Neutrophil (primary cell): ENCODE measurements around the gene IL25.
A peak's percentile ranks its signal among the peaks of the same experiment; 100 is the strongest.

ENCODE experiments used
- H3K27ac ChIP-seq: fragments of 200-600 bp; sonication (generic); 2 replicates; pipeline ENCODE4 v1.5.1; 2016; ENCODE audit warnings: mild to moderate bottlenecking, moderate library complexity
- H3K27me3 ChIP-seq: fragments of 200-600 bp; sonication (generic); 2 replicates; pipeline ENCODE4 v1.6.0; 2016; ENCODE audit warnings: mild to moderate bottlenecking
- H3K36me3 ChIP-seq: fragments of 200-600 bp; sonication (generic); 2 replicates; pipeline ENCODE4 v1.5.1; 2017
- H3K4me1 ChIP-seq, 2 experiments: fragments of 200-600 bp in 1 of 2; sonication (generic) in 1 of 2; 1 replicate in 1 of 2; 2 replicates in 1 of 2; pipeline versions ENCODE4 v1.5.1 to v1.6.1; 2013 to 2016; ENCODE audit warnings: low read depth in 1 of 2, low read length in 1 of 2, mild to moderate bottlenecking in 1 of 2, moderate library complexity in 1 of 2; ENCODE audit not compliant: control insufficient read depth in 1 of 2, insufficient read depth in 1 of 2
- H3K4me3 ChIP-seq, 2 experiments: fragments of 200-600 bp in 1 of 2; sonication (generic) in 1 of 2; 1 replicate in 1 of 2; 2 replicates in 1 of 2; pipeline ENCODE4 v1.5.1; 2013 to 2016; ENCODE audit warnings: low read depth in 1 of 2, low read length in 1 of 2, mild to moderate bottlenecking in 1 of 2, moderate library complexity in 1 of 2
- H3K9me3 ChIP-seq: fragments of 200-600 bp; sonication (generic); 2 replicates; pipeline ENCODE4 v1.5.1; 2016
- TF ChIP-seq, protein P1 (sequence below): fragments of 200-600 bp; sonication (generic); IDR thresholded peaks from 2 replicates; pipeline ENCODE4 v1.5.1; 2016; ENCODE audit warnings: antibody characterized with exemption

Gene IL25

DNA sequence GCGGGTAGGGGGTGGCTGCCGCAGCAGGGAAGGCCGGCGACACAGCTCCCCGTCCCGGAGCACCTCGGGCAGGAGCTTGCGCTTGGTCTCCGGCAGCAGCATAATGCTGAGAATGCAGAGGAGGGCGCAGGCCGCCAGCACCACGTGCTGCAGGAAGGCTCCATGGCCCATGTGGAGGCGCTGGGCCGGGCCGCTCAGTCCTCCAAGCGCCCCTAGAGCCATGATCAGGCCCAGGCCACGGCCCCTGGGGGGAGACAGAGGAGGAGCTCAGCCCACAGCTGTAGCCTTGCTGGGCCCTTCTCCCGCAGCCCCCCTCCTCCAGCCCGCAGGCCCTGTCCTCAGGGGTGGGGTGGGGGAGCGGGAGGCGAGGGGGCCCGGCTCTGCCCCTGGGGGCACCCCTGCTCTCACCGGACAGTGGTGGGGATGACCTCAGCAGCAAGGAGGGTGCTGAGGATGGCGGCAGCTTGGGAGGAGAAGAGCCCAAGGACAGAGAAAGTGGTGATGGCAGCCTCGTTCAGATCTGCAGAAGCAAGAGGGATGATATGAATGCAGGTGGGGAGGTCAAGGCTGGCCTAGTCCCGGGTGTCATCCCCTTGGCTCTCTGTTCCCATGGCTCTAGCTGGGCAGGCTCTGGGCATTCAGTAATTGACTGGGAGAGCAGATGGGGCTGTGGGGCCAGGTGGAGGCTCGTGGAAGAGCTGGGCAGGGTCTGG, 25.8 kb upstream of the IL25 start:
- Histone ChIP-seq H3K27me3 (peaks cover 42% of the 10 kb centered on the region), H3K4me3 (no peak overlapping the region), H3K4me1 (peaks cover 0 to 2% of the 10 kb centered on the region in 2 experiments), H3K9me3 (no peaks in the 10 kb centered on the region), H3K36me3 (no peaks in the 10 kb centered on the region), H3K27ac (no peak overlapping the region)
- TF ChIP-seq, protein P1, sequence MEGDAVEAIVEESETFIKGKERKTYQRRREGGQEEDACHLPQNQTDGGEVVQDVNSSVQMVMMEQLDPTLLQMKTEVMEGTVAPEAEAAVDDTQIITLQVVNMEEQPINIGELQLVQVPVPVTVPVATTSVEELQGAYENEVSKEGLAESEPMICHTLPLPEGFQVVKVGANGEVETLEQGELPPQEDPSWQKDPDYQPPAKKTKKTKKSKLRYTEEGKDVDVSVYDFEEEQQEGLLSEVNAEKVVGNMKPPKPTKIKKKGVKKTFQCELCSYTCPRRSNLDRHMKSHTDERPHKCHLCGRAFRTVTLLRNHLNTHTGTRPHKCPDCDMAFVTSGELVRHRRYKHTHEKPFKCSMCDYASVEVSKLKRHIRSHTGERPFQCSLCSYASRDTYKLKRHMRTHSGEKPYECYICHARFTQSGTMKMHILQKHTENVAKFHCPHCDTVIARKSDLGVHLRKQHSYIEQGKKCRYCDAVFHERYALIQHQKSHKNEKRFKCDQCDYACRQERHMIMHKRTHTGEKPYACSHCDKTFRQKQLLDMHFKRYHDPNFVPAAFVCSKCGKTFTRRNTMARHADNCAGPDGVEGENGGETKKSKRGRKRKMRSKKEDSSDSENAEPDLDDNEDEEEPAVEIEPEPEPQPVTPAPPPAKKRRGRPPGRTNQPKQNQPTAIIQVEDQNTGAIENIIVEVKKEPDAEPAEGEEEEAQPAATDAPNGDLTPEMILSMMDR, result no peak

DNA sequence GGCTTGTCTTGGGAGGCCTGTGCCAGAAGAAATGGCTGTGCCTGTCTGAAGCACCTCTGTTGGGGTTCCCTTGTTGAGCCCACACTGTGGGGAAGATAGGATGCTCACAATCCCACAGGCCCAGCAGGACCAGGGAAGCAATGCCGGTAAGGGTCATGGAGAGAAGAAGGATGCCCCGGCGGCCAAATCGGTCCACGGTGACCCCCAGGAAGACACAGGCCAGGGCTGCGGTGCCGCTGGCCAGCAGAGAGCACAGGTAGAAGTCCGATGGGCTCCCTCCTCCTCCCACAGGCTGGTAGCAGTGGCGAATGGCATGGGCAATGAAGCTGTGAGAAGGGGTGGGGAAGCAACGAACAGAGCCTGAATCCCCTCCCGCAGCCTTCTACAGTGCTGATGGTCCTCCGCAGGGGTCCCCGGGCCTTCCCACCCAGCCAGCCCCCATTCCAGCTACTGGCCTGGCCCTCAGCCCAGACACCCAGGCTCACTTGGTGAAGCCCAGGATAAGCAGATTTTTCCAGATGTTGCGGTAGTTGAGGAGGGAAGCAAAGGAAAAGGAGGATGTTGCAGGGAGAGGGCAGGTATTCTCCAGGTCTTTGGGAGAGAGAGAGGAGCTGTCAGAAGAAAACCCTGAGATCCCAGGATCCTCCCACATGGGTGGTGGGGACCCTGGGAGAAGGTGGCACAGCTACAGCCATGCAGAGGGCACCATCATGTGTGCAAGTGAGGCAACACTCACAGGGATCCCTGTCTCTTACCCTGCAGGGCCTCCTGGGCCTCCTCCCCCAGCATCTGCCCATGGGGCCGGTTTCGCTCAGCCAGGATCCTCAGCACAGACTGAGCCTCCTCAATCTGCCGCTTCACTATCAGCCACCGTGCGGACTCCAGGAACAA, 25.0 kb upstream of the IL25 start:
- Histone ChIP-seq H3K27ac (no peak overlapping the region), H3K36me3 (no peaks in the 10 kb centered on the region), H3K4me1 (peaks cover 0 to 10% of the 10 kb centered on the region in 2 experiments), H3K4me3 (no peak overlapping the region), H3K27me3 (peaks cover 42% of the 10 kb centered on the region), H3K9me3 (no peaks in the 10 kb centered on the region)
- TF ChIP-seq, protein P1, result no peak

DNA sequence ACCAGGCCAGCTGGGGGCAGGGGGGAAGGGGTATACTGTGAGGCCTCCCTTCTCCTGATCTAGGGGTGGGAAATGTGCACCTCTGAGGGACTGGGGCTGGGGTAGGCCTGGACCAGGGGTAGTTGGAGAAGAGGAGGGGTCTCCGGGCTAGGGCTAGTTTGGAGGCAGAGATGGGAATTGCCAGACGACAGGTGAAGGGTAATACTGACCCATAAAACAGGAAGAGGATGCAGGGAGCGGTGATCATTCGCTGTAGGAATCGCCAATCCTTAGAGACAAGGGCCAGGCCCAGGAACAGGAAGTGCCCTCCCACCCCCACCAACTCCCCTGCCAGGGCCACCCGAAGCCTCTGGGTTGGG, 24.3 kb upstream of the IL25 start:
- Histone ChIP-seq H3K36me3 (no peaks in the 10 kb centered on the region), H3K27ac (no peak overlapping the region), H3K9me3 (no peaks in the 10 kb centered on the region), H3K27me3 (peaks cover 45% of the 10 kb centered on the region), H3K4me3 (no peak overlapping the region), H3K4me1 (peaks cover 0 to 14% of the 10 kb centered on the region in 2 experiments)
- TF ChIP-seq, protein P1, result no peak

DNA sequence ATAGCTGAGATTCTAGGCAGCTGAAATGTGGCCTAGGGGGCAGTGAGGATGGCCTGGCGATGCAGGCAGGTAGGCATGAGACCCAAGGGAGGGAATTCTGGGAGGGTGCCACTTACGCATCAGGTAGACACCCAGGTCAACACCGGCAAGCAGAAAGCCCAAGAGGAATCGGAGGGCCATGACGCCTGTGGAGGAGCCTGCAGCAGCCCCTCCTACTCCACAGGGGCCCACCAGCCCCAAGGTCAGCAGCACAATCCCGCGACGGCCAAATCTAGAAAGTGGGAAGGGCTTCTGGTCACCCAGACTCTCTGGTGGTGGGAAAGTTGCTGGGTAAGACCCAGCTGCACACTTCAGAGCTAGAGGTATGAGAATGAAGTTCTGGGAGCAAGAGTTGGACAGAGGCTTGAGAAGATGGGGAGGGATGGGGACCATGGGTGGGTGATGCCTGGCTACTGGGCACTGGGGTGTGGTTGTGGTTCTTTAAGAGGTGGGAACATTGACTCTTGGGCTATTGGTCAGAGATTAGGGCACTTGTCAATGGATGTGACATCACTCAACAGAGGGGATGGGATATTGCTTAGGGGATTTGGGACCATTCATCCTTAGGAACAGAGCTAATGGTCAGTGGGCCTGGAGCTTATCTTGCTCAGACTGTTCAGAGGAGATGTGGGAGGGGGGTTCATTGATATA, 23.3 kb upstream of the IL25 start:
- Histone ChIP-seq H3K4me1 (peaks cover 0 to 14% of the 10 kb centered on the region in 2 experiments), H3K27ac (no peak overlapping the region), H3K27me3 (peaks cover 55% of the 10 kb centered on the region), H3K36me3 (no peaks in the 10 kb centered on the region), H3K9me3 (no peaks in the 10 kb centered on the region), H3K4me3 (no peak overlapping the region)
- TF ChIP-seq, protein P1, result no peak

DNA sequence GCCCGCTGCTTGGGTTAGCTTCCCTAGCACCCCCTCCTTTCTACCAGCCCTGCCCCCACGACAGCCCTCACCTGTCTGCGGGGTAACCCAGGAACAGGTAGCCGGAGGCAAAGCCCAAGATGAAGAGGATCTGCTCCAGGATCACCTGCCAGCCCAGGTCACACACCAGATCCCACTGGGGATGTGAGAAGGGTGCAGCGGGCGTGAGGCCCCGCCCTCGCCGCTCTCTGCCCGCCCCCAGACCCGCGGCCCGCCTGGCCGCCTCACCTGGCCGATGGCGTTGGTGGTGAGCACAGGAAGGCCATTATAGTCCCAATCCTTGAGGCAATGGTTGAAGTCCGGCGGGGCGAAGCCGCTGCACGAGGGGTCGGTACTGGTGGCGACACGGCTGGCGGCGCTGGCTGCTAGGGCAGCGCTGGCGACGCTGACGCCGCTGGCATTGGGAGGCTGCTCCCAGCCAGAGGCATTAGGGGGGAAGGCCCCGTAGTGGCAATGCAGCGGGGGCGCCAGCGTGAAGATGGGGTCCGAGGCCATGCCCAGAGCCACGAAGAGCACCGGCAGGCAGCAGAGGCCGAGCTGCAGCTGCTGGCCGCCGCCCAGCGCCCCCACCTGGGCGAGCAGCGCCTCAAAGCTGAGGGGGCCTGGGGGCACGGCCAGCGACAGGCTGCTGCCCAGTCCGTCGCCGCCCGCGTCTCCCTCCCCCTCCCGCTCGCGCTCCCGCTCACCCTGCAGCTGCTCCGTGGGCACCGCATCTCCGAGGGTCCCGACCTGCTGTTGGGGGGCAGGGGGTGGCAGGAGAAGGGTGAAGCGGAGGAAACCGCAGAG, 20.7 kb upstream of the IL25 start:
- Histone ChIP-seq H3K4me1 (peaks cover 0 to 14% of the 10 kb centered on the region in 2 experiments), H3K27me3 (peaks cover 81% of the 10 kb centered on the region), H3K9me3 (no peaks in the 10 kb centered on the region), H3K27ac (no peak overlapping the region), H3K4me3 (peak overlapping the region in 1 of 2 experiments; percentile 10), H3K36me3 (no peaks in the 10 kb centered on the region)
- TF ChIP-seq, protein P1, result no peak
